ENCODE measurements around the gene DPCD.

- TF ChIP-seq CTCF (IDR thresholded peaks at IDR 0.05) (no peak), POLR2A (IDR thresholded peaks at IDR 0.05) (no peak)
Measured at GRCh38 chr10:101565370-101565900, 22.7 kb upstream of the DPCD start.
